Erythroblast (primary cell): ENCODE data around the gene B4GALNT3.

Experiments used
- GATA1 ChIP-seq: IDR thresholded peaks from 2 replicates; pipeline ENCODE4 v1.6.1; 2011; ENCODE audit warnings: low read depth, mild to moderate bottlenecking, control low read depth, low read length, moderate library complexity
- POLR2A ChIP-seq: IDR thresholded peaks from 2 replicates; pipeline ENCODE4 v1.6.1; 2011; ENCODE audit warnings: mild to moderate bottlenecking, low read length

GRCh38 chr12:535396-535795 lies 75.7 kb downstream of the B4GALNT3 start:
- no peak for TF ChIP-seq POLR2A
- no peak for TF ChIP-seq GATA1
